Thoracic aorta (tissue), 2 donors: Measurements from ENCODE around the gene DISC1. TPM values are rescaled to one million over a fixed set of nuclear protein-coding genes. Genes with fewer than 3 reads are reported as not detected.
"Not testable (repeated sequence)": the region's sequence is repeated elsewhere in the genome, so short reads cannot be mapped to it uniquely, and the experiment has no call there.

Experiments
- ATAC-seq: fragments of 150-250 bp; one replicate; pipeline ENCODE4 v1.8.0; 2017; ENCODE audit warnings: low read depth; ENCODE audit not compliant: insufficient number of reproducible peaks, low FRiP score
- DNase-seq: peaks from one replicate; pipeline ENCODE4 v3.0.0-alpha.2; 2020; ENCODE audit warnings: low spot score
- H3K27ac ChIP-seq, 2 donors: fragments of 200-600 bp; sonication (generic); 1 replicate in 1 of 2; 2 replicates in 1 of 2; pipeline ENCODE4 v1.5.1; 2016; ENCODE audit warnings: mild to moderate bottlenecking in 2 of 2, moderate library complexity in 2 of 2
- H3K27me3 ChIP-seq: fragments of 200-600 bp; sonication (generic); replicated peaks from 2 replicates; pipeline ENCODE4 v1.6.0; 2016; ENCODE audit warnings: mild to moderate bottlenecking; ENCODE audit not compliant: insufficient read depth
- H3K36me3 ChIP-seq: fragments of 200-600 bp; sonication (generic); one replicate; pipeline ENCODE4 v1.5.1; 2016
- H3K4me1 ChIP-seq, 2 donors: fragments of 200-600 bp; sonication (generic); 1 replicate in 1 of 2; 2 replicates in 1 of 2; pipeline versions ENCODE4 v1.5.1 to v1.6.0; 2016; ENCODE audit warnings: low read depth in 2 of 2, mild to moderate bottlenecking in 1 of 2; ENCODE audit not compliant: control insufficient read depth in 1 of 2
- H3K4me3 ChIP-seq: fragments of 200-600 bp; sonication (generic); 2 replicates; pipeline ENCODE4 v1.5.1; 2016; ENCODE audit warnings: mild to moderate bottlenecking
- H3K9me3 ChIP-seq: fragments of 200-600 bp; sonication (generic); 2 replicates; pipeline ENCODE4 v1.5.1; 2016
- total RNA-seq, 2 donors: library from RNA; depleted of rRNA; stranded (reverse); fragments of >200 nt; gene quantifications; one replicate each; pipeline versions ENCODE4 v1.1.0 to v1.2.3, GENCODE V29; 2016
- TF ChIP-seq, protein P1 (sequence below): fragments of 200-600 bp; sonication (generic); IDR thresholded peaks from one replicate; pipeline ENCODE4 v1.5.1; 2019; ENCODE audit warnings: antibody characterized with exemption

DISC1 gene
- total RNA-seq, 2 donors from 2014 or later: 13.1 to 26.9 TPM

- ATAC-seq (no peak), DNase-seq (no peak)
- Histone ChIP-seq H3K27me3 (no peaks in the 10 kb centered on the region), H3K4me3 (no peak overlapping the region), H3K36me3 (no peaks in the 10 kb centered on the region), H3K9me3 (no peaks in the 10 kb centered on the region), H3K4me1 (peaks cover 6 to 7% of the 10 kb centered on the region in 2 donors), H3K27ac (no peak overlapping the region)
- TF ChIP-seq, protein P1, sequence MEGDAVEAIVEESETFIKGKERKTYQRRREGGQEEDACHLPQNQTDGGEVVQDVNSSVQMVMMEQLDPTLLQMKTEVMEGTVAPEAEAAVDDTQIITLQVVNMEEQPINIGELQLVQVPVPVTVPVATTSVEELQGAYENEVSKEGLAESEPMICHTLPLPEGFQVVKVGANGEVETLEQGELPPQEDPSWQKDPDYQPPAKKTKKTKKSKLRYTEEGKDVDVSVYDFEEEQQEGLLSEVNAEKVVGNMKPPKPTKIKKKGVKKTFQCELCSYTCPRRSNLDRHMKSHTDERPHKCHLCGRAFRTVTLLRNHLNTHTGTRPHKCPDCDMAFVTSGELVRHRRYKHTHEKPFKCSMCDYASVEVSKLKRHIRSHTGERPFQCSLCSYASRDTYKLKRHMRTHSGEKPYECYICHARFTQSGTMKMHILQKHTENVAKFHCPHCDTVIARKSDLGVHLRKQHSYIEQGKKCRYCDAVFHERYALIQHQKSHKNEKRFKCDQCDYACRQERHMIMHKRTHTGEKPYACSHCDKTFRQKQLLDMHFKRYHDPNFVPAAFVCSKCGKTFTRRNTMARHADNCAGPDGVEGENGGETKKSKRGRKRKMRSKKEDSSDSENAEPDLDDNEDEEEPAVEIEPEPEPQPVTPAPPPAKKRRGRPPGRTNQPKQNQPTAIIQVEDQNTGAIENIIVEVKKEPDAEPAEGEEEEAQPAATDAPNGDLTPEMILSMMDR: no peak
Observed at GRCh38 chr1:231779081-231779480, 152.5 kb downstream of the DISC1 start.

DNA sequence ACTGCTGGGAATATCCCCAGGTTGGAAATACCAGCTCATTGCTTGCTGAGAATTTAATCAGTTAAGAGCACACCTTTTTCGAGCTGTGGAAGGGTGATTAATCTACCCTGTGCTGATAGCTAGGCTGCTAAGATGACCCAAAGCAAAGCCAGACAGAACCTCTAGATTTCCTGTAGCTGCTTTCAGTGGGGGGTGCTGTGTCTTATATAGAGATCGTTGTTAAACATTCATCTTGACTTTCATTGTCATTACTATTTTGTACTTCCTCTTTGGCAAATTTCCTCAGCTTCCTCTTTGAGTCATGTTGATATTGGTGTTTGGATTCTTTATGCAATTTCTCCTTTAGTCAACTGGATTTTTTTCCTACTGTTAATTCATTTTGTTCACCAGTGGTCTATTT lies 155.3 kb downstream of the DISC1 start:
- Histone ChIP-seq H3K4me1 (peaks cover 6 to 7% of the 10 kb centered on the region in 2 donors), H3K27me3 (no peaks in the 10 kb centered on the region), H3K4me3 (no peak overlapping the region), H3K36me3 (no peaks in the 10 kb centered on the region), H3K27ac (no peak overlapping the region), H3K9me3 (no peaks in the 10 kb centered on the region)
- no peak for ATAC-seq
- no peak for DNase-seq
- TF ChIP-seq, protein P1: no peak

DNA sequence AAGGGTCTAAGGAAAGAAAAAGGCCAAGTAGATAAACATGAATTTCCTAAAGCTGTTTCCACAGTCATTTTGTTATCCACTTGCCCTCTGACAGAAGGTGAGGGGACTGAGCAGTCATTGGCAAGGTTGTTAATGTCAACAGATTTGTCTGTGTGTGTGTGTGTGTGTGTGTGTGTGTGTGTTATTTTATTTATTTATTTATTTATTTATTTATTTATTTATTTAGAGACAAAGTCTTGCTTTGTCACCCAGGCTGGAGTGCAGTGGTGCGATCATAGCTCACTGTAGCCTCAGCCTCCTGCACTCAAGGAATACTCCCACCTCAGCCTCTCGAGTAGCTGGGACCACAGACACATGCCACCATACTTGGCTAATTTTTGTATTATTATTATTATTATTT lies 158.5 kb downstream of the DISC1 start:
- H3K4me1 ChIP-seq, H3K36me3 ChIP-seq, H3K27me3 ChIP-seq, H3K9me3 ChIP-seq, H3K27ac ChIP-seq, DNase-seq, ATAC-seq, H3K4me3 ChIP-seq: not testable (repeated sequence)

GRCh38 chr1:231786126-231786525 lies 159.5 kb downstream of the DISC1 start:
- H3K9me3 ChIP-seq: no peaks in the 10 kb centered on the region
- ATAC-seq (no peak), DNase-seq (no peak)
- H3K4me3 ChIP-seq: no peak overlapping the region
- no peaks in the 10 kb centered on the region for H3K27me3 ChIP-seq
- TF ChIP-seq, protein P1: no peak
- H3K4me1 ChIP-seq: no peaks in the 10 kb centered on the region
- no peaks in the 10 kb centered on the region for H3K36me3 ChIP-seq
- H3K27ac ChIP-seq: no peak overlapping the region

- Histone ChIP-seq H3K9me3 (no peaks in the 10 kb centered on the region), H3K36me3 (no peaks in the 10 kb centered on the region), H3K4me3 (no peak overlapping the region), H3K4me1 (no peaks in the 10 kb centered on the region), H3K27ac (no peak overlapping the region), H3K27me3 (no peaks in the 10 kb centered on the region)
- ATAC-seq: no peak
- DNase-seq: no peak
- TF ChIP-seq, protein P1: no peak
Observed at GRCh38 chr1:231792634-231793033, 166.0 kb downstream of the DISC1 start.

DNA sequence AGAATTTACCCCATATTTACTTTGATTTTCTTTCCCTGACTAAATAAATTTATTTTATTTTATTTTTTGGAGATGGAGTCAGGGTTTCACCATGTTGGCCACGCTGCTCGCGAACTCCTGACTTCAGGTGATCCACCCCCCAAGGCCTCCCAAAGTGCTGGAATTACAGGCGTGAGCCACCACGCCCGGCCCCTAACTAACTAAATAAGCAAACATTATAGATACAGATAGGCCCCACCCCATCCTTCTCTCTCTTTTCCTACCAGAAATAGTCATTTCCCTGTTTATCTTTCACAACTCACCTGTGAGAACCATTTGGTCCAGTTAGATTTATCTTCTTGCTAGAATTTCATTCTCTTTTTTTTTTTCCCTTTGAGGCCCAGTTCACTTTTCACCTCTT lies 167.3 kb downstream of the DISC1 start:
- Histone ChIP-seq H3K36me3 (no peaks in the 10 kb centered on the region), H3K27me3 (no peaks in the 10 kb centered on the region), H3K4me1 (no peaks in the 10 kb centered on the region), H3K9me3 (no peaks in the 10 kb centered on the region), H3K27ac (no peak overlapping the region), H3K4me3 (no peak overlapping the region)
- TF ChIP-seq, protein P1: no peak
- DNase-seq (no peak), ATAC-seq (no peak)
